ENCODE measurements around the gene BCKDK. TPM values are rescaled to one million over a fixed set of nuclear protein-coding genes. Genes with fewer than 3 reads are reported as not detected.
A peak's percentile ranks its signal among the peaks of the same experiment; 100 is the strongest.

Gene BCKDK
- total and polyA plus RNA-seq, 2 of the 13 experiments (the other 11 are each of a cell fraction or from before 2014, with no cell fraction given) = 24.9 to 42.6 TPM

DNA sequence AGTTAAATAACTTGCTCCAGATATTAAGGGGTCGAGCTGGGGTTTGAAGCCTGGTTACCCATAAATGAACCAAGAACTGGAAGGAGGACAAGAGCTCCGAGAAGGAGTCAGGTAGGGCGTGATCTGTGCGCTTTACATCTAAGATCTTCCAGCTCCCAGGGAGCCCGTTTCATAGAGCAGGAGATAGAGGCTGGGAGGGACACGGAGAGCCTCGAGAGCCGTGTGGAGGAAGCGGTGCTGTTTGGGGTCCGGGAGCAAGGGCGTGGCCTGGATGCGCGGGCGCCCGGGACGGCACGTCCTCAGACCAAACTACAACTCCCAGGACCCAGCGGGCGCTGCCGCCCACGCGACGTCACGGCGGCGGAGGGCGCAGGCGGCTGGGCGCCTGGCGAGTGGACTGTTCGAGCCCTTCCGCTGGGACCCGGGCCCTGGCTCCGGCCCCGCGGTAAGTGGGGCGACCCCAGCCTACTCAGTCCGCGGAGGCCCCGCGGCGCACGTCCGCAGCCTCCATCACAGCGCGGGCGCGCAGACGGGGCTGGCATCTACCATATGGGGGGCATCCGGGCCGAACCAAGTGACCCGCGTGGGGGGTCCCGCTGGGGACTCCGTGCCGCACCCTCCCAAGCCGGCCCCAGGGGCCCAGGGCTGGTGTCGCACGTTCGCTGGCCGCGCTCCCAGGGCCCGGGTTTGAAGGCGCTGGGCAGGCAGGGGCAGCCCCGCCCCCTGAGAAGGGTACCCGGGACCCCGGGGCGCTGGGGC is at the start of gene BCKDK (continued):
- TF ChIP-seq, protein P1, sequence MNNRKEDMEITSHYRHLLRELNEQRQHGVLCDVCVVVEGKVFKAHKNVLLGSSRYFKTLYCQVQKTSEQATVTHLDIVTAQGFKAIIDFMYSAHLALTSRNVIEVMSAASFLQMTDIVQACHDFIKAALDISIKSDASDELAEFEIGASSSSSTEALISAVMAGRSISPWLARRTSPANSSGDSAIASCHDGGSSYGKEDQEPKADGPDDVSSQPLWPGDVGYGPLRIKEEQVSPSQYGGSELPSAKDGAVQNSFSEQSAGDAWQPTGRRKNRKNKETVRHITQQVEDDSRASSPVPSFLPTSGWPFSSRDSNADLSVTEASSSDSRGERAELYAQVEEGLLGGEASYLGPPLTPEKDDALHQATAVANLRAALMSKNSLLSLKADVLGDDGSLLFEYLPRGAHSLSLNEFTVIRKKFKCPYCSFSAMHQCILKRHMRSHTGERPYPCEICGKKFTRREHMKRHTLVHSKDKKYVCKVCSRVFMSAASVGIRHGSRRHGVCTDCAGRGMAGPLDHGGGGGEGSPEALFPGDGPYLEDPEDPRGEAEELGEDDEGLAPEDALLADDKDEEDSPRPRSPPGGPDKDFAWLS (CRISPR knock-in tag; IDR thresholded peaks at IDR 0.05; ENCODE audit: borderline replicate concordance) = peak; percentile 26; the same call in 1 of the 2 replicates
- TF ChIP-seq ZFP36 (IDR thresholded peaks at IDR 0.05; ENCODE audit: borderline replicate concordance, low read depth, low read length, partially characterized antibody) (no peak), ZBTB20 (CRISPR knock-in tag; IDR thresholded peaks at IDR 0.05; ENCODE audit: borderline replicate concordance, low read depth) (no peak), TP53 (CRISPR knock-in tag; conservative IDR thresholded peaks at IDR 0.05) (no peak), MTF2 (CRISPR knock-in tag; IDR thresholded peaks at IDR 0.05; ENCODE audit: borderline replicate concordance) (no peak; the same call in 1 of the 2 replicates), SKI (IDR thresholded peaks at IDR 0.05; ENCODE audit: partially characterized antibody) (peak; percentile 34), RARG (CRISPR knock-in tag; IDR thresholded peaks at IDR 0.05; ENCODE audit: low read depth) (no peak), SNAPC2 (CRISPR knock-in tag; IDR thresholded peaks at IDR 0.05) (0 out of 2 replicates have a peak, but pooled peaks have one; percentile 35), U2AF1 (optimal IDR thresholded peaks at IDR 0.05; ENCODE audit: low read depth, low read length) (no peak), IRX3 (CRISPR knock-in tag; IDR thresholded peaks at IDR 0.05; ENCODE audit: borderline replicate concordance, low read depth) (no peak), ZNF777 (CRISPR knock-in tag; IDR thresholded peaks at IDR 0.05) (no peak; the same call in 1 of the 2 replicates), KAT2B (IDR thresholded peaks at IDR 0.05; ENCODE audit: borderline replicate concordance, low read depth, low read length) (no peak), HCFC1 (IDR thresholded peaks at IDR 0.05; ENCODE audit: low read depth, low read length) (peak; percentile 91), FOXJ3 (CRISPR knock-in tag; IDR thresholded peaks at IDR 0.05; ENCODE audit: borderline replicate concordance) (no peak), ZNF878 (CRISPR knock-in tag; IDR thresholded peaks at IDR 0.05) (no peak), POLR2AphosphoS5 (IDR thresholded peaks at IDR 0.05; ENCODE audit: low read depth, low read length) (peak; percentile 71), SMC3 (IDR thresholded peaks at IDR 0.05; ENCODE audit: low read length) (no peak), MZF1 (CRISPR knock-in tag; IDR thresholded peaks at IDR 0.05; ENCODE audit: borderline replicate concordance) (no peak), KDM6A (CRISPR knock-in tag; IDR thresholded peaks at IDR 0.05; ENCODE audit: low read depth) (no peak)
- TF ChIP-seq, protein P2, sequence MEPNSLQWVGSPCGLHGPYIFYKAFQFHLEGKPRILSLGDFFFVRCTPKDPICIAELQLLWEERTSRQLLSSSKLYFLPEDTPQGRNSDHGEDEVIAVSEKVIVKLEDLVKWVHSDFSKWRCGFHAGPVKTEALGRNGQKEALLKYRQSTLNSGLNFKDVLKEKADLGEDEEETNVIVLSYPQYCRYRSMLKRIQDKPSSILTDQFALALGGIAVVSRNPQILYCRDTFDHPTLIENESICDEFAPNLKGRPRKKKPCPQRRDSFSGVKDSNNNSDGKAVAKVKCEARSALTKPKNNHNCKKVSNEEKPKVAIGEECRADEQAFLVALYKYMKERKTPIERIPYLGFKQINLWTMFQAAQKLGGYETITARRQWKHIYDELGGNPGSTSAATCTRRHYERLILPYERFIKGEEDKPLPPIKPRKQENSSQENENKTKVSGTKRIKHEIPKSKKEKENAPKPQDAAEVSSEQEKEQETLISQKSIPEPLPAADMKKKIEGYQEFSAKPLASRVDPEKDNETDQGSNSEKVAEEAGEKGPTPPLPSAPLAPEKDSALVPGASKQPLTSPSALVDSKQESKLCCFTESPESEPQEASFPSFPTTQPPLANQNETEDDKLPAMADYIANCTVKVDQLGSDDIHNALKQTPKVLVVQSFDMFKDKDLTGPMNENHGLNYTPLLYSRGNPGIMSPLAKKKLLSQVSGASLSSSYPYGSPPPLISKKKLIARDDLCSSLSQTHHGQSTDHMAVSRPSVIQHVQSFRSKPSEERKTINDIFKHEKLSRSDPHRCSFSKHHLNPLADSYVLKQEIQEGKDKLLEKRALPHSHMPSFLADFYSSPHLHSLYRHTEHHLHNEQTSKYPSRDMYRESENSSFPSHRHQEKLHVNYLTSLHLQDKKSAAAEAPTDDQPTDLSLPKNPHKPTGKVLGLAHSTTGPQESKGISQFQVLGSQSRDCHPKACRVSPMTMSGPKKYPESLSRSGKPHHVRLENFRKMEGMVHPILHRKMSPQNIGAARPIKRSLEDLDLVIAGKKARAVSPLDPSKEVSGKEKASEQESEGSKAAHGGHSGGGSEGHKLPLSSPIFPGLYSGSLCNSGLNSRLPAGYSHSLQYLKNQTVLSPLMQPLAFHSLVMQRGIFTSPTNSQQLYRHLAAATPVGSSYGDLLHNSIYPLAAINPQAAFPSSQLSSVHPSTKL (CRISPR knock-in tag; IDR thresholded peaks at IDR 0.05) = peak; percentile 19
- TF ChIP-seq, protein P3, sequence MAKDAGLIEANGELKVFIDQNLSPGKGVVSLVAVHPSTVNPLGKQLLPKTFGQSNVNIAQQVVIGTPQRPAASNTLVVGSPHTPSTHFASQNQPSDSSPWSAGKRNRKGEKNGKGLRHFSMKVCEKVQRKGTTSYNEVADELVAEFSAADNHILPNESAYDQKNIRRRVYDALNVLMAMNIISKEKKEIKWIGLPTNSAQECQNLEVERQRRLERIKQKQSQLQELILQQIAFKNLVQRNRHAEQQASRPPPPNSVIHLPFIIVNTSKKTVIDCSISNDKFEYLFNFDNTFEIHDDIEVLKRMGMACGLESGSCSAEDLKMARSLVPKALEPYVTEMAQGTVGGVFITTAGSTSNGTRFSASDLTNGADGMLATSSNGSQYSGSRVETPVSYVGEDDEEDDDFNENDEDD (CRISPR knock-in tag; IDR thresholded peaks at IDR 0.05; ENCODE audit: borderline replicate concordance) = peak; percentile 79
